Activated CD8-positive, alpha-beta memory T cell treated with anti-CD3 and anti-CD28 coated beads, Interleukin-2, amount 50 U/mL, for 1 hour (primary cell): ENCODE results near the gene LARGE2.

Experiments used
- DNase-seq: peaks from one replicate; pipeline ENCODE4 v3.0.0-alpha.2; 2020; ENCODE audit errors: extremely low read depth

Gene LARGE2

DNA sequence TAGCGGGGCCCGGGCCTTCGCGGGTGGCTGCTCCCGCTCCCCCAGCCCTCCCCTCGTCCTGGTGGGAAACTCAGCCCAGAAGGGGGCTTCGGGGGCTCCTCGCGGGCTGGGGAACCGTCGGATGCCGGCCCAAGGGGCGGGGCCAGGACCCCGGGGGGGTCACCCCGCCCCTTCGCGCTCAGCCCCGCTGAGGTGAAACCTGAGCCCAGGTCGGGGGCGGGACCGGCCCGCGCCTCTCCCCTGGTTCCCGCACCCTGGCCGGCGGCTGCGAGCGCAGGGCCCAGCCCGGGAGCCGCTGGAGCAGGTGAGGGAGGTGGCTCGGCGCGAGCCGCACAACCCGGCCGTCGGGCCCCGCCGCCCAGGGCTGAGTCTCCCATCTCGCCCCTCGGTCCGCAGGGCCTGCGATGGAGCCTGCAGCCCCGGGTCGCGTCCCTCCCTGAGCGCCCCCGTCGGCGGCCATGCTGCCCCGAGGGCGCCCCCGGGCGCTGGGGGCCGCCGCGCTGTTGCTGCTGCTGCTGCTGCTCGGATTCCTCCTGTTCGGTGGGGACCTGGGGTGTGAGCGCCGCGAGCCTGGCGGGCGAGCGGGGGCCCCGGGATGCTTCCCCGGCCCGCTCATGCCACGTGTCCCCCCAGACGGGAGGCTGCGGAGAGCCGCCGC is at the start of gene LARGE2:
Gene LARGE2, plus strand, starts transcription at position 232 of the 658 bp plus-strand sequence. Its CDS starts 227 bp downstream, at position 459.
- DNase-seq = no peak

- no peak for DNase-seq
These were observed 46.1 kb upstream of the LARGE2 start for GRCh38 chr11:45876401-45876800.

- no peak for DNase-seq
These were observed 45.2 kb upstream of the LARGE2 start for GRCh38 chr11:45877221-45877620.

DNA sequence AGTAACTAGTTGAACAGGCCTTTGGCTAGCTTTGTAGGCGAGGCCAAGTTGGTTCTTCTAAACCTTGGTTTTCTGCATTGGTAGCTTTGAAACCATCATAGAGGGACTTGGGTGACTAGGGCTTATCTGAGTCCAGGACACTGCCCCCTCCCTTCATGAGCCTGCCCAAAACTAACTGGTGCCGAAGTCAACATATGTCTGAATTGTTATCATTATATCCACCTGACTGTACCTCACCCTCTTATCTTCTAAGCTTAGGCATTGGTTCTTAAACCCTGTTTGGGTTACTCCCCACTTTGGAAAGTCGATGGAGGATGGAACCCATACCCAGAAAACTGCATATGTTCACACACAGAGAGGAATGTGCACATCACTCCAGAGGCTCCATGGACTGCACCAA is 44.6 kb upstream of the LARGE2 start:
- DNase-seq = no peak

DNA sequence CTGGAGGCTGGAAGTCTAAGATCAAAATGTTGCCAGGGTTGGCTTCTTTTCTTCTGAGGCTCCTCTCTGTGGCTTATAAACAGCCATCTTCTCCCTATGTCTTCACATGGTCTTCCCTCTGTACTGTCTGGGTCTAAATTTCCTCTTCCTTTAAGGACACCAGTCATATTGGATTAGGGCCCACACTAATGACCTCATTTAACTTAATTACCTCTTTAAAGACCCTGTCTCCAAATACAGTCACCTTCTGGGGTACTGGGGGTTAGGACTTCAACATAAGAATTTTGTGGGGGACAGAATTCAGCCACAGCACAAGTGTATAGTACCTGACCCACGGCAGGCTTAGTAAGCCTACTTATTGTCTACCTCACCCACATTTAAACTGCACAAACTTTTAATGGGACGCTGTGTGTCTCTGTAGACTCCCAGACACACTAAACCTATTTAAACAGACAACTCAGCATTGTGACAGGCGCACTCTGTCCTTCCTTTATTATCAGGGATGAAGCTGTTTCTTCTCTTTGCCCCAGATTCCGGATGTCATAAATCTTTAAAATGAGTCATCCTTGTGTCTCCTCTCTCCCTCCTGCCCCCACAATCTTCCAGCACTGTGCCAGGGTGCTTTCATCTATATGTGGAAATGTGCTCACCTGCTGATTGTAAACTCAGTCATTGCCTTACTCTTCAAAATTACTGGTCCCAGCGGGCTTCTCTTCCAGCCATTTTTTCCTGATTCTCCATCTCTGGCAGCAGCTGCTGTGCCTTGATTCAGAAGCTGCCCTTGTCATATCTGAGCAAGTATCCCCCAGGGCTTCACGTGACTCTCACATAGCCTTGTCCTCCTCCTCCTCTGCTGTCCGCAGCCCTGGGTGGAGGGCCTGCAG is 42.4 kb upstream of the LARGE2 start:
- no peak for DNase-seq

DNA sequence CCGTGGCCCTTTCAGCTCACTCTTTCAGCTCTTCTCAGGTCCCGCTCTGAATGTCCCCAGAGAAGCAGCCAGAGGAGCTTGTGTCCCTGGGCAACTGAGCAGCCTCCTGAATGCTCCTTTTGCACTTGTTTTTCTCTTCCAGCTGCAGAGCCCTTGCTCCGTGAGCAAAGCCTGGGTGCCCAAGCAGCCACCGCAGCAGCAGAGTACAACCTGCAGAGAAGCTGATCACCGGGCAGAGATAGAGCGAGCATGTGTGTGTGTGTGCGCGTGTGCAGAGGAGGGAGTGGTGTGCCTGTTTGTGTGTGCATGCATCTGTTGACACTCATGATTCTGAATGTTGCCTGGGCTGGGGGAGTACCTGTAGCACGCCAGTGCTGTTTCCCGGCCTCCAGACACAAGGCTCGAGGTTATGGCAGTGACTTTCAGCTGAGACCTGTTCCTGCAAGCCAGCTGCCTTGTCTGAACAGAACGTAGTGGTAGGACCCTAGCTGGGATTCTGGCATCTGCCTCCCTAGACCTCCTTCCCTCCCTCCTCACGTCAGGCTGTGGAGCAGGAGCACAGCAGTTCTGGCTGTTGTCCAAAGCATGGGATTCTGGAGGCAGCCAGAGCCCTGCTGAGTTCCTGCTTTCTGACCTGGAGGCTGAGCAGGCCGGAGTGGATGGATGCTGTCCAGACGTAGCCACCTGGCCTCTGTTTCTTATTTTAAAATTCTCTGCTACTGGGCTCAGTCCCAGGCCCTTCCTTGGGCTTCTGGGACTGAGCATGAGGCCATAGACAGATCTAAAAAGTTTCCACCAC is 41.5 kb upstream of the LARGE2 start:
- DNase-seq = no peak

DNA sequence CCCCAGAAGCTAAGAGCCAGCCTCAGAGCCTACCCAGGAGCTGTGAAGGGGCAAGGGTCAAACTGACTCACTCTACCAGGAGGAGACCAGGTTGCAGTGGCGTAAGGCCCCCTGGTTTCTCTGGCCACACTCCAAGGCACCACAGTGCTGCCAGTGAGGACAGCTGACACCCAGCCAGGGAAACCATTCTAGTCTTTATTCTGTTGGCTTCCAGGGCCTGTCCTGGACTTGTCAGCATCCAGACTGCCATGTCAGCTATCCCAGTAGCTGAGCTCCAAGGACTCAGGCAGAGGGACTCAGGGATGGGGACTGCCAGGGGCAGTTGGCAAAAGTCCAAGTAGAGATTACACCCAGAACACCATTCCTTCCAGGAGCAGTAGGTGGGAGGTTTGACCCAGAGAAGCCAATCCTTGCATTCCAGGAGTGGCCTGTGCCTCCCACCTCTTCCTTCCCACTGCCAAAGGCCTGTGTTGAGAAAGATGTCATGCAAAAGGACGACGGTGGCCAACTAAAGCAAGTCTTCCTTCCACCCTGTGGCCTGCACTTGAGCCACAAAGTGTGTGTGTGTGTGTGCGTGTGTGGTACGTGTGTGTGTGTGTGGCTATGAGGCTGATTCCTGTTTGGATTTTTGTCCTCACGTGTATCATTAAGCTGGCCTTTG is 40.6 kb upstream of the LARGE2 start:
- DNase-seq = no peak

DNA sequence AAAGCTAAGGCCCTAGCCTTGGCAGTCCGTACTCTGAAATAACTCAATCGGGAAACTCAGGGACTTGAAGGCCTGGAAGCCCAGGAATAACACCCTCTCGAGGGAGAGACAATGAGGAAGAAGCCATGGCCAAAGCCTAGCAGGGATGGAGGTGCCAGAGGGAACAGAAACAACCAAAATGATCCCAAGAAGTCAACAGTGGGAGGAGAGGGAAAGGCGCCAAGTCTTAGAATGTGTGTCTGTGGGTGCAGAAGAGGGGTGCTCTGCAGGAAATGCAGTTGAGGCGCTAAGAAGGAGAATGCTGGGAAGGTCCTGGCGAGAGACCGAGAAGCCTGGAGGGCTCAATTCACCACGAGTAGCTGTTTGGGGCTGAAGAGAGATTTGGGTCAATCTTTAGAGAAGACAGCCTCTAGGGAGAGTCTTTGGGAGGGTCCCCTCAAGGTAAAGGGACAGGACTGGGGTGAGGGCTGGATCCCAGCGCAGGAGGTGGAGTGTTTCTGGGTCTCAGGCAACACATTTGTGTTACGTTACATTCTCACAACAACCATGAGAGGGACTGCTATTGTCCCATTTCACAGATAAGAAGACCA is 37.8 kb upstream of the LARGE2 start:
- DNase-seq = no peak

DNA sequence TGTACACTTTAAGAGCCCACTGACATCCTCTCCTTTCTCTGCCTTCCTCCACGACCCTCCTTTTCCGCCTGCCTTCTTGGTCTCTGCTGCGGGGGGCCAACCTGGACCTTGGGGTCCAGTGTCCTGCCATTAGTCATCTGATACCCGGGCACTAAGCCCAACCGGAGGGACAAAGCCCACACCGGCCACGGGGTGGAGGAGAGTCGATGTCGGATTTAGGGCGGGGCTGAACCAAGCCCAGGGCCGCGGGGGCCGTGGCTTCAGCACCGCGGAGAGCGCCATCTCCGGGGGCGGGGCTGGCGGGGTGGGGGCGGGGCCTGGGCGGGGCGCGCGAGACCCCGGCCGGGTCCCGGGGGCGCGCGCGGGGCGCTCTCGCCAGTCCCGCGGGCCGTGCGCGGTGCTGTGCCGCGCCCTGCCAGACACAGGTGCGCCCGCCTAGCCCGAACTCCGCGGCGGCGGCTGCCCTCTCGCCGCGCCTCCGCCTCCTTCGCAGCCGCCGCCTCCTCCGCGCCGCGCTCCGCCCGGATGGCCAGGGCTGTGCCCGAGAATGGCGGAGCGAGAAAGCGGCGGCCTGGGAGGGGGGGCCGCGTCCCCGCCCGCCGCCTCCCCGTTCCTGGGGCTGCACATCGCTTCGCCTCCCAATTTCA is 37.1 kb upstream of the LARGE2 start, which contains the start of gene MAPK8IP1:
Gene MAPK8IP1, plus strand, starts transcription at position 378 of the 647 bp plus-strand sequence. Its CDS starts 170 bp downstream, at position 548.
- DNase-seq = no peak

- DNase-seq = no peak
These were observed 36.3 kb upstream of the LARGE2 start for GRCh38 chr11:45885921-45886721.

GRCh38 chr11:45886816-45887520 is 35.5 kb upstream of the LARGE2 start:
- no peak for DNase-seq

DNA sequence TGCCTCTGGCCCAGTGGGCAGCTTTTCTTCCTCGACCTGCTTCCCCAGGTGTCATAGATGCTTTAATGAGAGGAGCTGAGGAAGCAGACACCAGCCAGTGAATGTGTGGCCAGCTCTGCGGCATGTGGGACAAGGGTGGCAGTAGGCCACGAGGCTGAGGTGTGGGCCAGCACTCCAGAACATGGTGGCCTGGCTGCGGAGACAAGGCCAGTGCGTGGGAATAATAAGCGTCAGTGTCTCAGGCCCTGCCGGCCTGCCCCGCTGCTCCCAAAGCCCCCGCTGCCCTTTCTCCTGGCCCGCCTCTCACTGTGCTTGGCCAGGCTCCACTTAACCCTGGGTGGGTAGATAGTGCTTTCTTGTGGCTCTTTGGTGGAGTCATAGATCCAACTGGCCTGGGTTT is 34.9 kb upstream of the LARGE2 start:
- no peak for DNase-seq

GRCh38 chr11:45889555-45889954 is 32.9 kb upstream of the LARGE2 start:
- no peak for DNase-seq

GRCh38 chr11:45889966-45890365 is 32.5 kb upstream of the LARGE2 start:
- DNase-seq = no peak

DNA sequence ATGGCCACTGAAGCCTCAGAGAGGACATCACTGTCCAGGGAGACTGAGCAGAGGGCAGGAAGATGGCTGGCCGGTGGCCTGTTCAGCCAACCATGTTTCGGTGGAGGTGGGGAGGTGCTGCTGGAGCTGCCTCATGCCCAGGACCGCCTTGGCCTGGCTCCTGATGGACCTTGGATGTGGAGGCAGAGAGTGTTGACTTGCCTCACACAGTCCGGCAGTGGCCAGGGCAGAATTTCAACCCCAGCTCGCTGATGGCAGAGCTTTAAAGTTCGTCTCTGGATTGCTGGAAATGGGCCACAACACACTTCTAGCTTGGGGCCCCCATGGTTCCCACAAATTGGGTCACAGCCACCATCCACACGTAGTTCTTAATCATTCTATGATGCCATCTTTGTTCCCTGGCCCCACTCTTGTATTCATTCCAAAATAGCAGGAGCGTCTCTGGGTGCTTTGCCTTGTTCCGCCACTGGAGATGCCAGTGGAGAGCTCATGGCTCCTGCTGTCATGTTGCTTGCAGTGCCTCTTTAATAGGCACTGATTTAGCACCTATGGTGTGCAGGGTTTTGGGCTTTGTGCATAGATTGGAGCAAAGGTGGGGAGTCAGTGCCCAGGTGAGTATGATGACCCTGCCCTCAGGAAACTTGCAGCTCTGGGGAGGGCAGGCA is 31.4 kb upstream of the LARGE2 start:
- DNase-seq = no peak

- no peak for DNase-seq
These were observed 29.6 kb upstream of the LARGE2 start for GRCh38 chr11:45892856-45893255.

GRCh38 chr11:45894555-45895247 is 27.8 kb upstream of the LARGE2 start:
- no peak for DNase-seq
